GM18511 (cell line): Measurements from ENCODE around the gene PDE9A.

Experiments used
- ATAC-seq: cut with Tn5 transposase; IDR thresholded peaks from one replicate; pipeline ENCODE4 v1.9.1; 2021; ENCODE audit warnings: mild to moderate bottlenecking, moderate library complexity; ENCODE audit not compliant: unreplicated experiment

Gene PDE9A

DNA sequence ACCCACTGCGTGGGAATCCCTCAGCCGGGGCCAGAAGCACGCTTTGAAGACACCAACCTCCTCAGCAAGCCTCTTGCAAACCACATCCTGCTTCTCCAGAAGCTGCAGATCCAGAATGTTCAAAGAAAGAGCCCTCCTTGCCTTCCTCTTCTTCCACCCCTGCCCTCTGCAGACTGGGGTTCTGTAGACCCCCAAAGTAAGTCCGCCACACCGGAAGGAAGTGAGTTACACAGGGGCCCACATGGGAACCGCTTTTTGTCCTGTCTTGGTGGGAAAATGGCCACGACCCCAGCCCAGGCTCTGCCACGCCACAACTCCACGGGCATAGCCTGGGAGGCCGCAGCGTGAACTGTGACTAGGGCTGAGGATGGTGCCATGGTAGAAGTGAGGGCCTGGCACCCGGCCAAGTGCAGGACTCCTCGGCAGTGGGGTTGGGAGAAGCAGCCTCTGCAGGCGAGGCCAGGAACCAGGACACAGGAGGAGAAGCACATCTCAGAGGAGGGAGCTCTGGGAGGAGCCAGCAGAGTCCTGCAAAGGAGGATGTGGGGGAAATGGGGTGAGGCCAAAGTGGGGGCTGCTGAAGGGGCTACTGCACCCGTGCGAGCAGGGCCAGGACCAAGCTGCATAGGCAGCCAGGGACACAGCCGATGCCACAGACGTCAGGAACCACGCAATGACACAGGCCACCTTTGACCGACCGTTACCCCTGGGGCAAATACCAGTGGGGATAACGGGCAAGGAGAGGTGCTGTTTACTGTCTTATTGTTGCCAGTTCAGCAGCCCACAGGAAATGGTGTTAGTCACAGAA lies 30.9 kb downstream of the PDE9A start:
- no peak for ATAC-seq

DNA sequence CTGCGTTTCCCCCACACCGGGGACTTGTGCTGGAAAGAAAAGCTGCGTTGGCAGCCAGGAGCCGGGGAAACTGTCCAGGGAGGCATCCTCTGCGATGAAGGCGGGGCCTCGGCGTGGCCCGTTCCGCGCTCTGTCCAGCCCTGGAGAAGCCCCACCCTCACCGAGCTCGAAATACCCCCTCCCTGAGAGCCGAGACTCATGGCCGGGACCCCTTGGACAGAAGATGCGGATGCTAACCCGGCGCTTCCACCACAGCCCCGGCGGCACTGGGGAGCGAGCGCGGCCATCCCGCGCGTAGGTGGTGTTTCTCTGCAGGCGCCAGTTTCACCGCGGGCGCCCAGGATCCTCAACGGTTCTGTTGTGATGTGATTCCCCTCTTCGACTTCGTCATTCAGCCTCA lies 31.6 kb downstream of the PDE9A start:
- no peak for ATAC-seq

DNA sequence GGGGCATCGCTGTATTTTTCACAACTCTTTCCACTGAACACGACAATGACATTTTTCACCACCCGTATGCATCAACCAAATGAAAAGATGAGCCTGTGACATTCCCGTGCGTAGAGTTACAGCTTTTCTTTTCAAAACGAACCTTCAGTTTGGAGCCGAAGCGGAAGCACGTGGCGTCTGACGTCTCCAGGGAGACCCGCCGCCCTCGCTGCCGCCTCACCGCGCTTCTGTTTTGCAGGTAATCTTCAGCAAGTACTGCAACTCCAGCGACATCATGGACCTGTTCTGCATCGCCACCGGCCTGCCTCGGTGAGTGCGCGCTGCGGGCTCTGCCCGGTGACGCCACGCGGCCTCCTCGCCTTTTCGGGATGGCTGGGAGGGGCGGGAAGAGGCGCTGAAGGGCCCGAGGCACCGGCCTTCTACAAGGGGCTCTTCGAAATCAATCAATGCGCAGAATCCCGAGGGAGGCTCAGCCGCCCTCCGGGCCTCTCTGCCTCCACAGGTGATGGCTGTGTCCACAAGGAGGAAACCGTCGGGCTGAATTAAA lies 32.6 kb downstream of the PDE9A start:
- no peak for ATAC-seq

DNA sequence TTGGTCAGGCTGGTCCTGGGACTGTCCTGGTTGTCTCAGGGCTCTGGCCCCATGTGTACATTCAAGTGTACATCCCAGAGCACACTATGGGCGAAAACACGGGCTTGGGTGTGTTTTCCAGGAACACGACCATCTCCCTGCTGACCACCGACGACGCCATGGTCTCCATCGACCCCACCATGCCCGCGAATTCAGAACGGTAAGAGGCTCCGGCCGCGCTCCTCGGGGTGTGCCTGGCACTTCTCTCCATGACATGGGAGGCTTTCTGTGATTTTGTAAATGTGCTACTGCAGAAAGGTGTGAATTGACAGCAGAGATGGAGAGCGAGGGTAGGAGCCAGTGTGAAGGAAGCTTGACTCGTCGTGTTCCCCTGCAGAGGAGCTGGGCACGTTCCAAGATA lies 34.4 kb downstream of the PDE9A start:
- ATAC-seq = no peak

DNA sequence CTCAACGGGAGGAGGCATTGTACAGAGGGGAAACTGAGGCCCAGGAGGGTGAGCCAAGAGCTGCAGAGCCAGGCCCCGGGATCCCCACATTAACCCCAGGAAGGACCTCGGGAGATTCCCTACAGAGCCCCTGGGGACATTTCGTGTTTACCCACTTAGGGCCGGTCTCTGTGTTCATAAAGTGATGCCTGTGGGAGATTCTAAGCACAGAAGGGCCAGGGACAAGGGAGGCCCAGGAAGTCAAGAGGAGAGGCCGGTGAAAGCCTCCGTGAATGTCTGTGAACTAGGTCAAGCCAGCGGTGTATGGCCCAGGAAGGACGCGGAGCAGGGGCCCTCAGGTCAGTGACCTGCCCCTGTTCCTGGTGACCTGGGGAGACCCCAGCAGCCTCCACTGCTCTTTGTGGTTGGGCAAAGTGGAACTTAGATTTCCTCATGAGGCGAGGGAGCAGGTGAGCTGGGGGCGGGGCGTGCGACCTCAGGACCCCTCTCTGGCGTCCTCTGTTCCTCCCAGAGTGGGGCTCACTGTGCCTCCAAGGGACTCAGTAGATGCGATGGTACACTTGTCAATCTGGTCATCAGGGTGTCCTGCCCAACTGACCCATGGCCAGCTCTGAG lies 34.9 kb downstream of the PDE9A start:
- ATAC-seq = no peak

DNA sequence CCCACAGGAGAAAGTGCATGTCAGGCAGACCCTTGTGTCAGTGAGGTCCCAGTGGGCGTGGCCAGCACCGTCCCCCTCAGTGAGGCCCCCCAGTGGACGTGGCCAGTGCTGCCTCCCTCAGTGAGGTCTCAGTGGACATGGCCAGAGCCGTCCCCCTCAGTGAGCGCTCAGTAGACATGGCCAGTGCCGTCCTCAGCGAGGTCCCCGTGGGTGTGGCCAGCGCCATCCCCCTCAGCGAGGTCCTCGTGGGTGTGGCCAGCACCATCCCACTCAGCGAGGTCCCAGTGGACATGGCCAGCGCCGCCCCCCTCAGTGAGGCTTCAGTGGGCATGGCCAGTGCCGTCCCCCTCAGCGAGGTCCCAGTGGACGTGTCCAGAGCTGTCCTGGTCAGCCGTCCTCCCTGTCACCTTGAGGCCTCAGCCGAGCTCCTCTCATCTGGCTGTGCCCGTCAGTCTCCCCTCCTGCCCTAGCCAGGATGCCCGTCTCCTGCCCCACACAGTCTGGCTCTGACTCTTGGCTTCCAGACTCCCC lies 35.5 kb downstream of the PDE9A start:
- ATAC-seq = no peak

DNA sequence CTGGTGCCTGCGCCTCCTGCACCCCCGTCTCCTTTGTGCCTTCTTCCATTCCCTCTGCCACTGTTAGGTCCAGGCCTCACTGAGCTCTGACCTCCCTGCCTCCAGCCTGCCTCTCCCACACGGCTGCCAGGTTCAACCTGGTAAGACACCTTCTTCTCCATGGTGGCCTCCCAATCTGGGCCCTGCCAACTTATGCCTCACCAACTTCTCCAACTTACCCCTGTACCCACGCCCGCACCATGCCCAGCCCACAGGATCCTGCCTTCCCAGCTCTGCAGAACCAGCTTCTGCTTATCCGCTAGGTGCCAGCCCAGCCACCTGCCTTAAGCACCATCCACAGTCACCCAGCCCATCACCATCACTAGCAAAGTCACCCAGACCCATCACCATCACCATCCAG lies 37.2 kb downstream of the PDE9A start:
- ATAC-seq = no peak

DNA sequence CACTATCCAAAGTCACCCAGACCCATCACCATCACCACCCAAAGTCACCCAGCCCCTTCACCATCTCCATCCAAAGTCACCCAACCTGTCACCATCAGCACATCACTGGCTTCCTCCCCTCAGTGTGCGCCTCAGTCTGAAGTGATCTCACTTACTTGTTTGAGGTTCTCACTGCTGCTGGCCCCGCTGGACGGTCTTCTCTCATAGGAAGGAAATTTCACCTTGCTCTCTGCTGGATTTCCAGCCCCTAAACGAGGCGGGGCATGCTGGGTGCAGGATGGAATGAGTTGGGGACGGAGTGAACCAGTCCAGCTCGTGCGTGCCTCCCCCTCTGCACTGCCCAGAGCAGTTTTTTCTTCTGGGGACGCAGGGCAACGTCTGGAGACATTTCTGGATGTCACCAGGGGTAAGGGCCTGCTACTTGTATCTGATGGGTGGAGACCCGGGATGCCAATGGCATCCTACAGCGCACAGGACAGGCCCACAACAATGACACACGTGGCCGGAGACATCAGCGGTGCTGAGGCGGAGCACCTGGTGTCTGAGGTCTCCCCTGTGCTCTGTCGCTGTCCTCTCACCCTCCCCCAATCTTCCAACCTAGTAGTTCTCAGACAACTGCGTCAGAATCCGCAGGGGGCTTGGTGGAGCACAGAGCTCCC lies 38.6 kb downstream of the PDE9A start:
- ATAC-seq = no peak

DNA sequence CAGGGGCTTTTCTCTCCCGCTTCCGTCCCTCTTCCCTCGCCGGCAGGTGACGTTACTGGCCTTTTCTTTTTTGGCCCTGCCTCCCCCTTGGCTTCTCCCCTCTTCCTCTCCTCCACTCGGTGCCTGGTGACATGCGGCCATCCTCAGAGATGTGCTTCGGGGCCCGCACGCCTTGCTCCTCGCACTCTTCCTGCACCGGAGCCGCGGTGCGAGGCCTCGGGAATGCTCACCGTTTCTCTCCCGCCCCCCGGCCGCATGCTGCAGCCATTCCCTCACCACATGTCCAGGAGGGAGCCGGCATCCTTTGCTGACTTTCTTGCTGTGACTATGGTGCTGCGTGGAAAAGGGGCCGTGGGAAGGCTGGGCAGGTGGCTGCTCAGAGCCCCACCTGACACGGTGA lies 39.3 kb downstream of the PDE9A start:
- no peak for ATAC-seq

DNA sequence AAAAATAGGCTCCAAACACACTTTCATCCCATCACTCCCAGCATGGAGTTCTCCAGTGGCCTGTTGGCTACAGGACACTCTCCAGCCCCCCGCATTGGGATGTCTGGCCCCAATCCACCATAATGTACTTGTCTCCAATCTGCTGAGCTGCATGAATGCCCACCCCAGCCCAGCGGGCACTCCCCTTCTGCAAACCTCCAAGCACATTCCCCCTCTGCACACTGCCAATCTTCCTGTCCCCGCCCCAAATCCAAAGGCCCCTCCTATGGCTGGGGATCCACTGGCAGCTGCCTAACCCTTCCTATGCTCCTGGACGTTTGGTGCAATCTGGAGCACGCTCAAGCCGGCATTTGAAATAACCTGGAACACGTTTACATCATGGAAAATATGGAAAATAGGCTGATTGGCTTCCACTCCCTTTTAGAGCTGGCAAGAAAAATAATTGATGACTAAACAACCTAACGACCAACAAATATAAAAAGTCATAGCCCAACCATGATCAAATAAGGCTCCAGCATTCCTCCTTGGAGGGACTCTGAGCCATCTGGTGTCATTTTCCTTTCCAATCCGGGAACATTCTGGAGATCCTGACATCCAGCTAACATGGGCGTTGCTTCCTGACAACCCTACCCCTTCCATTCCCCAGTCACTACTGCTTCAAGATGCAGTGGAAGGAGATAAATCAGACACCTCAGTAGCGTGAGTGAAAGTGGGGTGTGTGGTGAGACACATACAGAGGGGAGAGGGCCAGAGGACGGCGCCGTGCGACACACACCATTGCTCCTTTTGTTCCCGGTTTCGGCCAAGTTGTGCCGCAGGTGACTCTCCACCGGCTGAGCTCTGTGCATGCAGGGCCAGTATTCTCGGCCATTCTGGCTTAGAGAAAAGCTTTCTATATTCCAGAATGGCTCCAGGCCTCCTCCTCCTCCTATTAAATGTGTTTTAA lies 41.6 kb downstream of the PDE9A start:
- ATAC-seq = no peak

DNA sequence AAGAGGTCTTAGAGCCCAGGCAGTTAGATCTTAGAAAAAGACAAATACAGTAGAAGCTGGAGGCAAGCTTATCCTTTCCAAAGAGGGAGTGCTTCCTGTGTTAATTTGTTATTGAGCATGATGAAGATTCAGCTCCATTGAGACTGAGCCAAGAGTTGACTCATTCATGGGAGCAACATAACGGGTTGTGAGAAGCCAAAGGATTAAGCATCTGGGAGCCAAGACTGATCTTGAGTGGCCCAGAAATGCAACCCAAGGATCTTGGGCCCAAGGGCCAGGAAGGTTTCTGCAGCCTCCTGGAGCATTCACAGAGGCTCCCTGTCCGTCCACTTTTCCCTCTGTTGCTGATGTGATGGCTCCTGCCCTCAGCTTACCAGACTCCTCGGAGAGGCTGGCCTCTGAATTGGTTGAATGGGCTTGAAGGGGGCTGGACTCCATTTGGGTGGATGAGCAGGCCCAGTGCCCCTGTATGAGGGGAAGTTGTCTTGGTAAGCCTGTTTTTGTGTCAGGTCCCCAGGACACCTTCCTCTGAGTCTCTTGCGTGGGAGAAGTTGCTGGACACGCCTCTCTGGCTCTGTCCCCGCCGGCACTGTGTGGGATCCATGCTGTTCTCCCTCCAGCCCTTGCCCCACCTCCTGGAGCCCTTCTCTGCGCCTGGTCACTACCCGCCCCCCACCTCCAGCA lies 42.4 kb downstream of the PDE9A start:
- ATAC-seq = no peak

DNA sequence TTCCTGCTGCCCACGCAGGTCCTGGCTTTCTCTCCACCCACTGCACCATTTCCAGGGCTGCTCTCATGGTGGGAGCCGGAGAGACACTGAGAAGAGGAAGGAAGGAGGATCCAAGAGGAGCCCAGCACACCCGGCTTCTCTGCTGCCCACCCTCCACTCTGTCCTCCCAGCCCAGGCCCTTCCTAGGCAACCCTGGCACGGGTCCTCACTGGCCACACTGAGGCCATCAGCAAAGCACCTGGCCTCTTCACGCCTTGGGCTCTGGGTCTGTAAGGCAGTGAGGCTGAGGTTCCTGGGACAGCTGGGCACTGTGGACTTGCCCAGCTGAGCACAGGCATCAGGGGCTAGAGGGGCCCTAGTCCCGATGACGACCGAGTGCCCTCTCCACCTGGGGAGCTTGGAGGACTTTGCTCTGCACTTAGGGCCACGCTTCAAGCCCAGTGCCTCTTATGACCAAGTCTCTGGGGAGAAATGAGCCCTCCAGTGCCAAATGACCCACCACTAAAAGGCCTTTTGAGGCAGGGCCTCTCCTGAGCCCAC lies 43.1 kb downstream of the PDE9A start:
- ATAC-seq = no peak

DNA sequence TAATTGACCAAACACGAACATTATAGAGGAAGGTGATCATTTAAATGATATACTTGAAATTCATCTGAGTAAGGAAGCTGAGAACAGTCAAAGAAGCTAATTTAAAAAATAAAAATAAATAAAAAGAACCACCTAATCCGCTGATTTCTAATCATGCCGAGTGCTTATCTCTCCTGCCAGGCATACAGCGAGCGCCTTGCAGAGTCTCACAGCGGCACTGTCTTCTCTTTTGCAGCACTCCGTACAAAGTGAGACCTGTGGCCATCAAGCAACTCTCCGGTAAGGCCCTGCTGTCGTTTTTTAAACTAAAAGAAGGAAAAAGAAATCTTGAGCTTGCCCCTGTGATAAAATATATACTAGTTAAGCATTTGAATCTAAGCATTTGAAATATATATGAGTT lies 45.3 kb downstream of the PDE9A start:
- no peak for ATAC-seq

DNA sequence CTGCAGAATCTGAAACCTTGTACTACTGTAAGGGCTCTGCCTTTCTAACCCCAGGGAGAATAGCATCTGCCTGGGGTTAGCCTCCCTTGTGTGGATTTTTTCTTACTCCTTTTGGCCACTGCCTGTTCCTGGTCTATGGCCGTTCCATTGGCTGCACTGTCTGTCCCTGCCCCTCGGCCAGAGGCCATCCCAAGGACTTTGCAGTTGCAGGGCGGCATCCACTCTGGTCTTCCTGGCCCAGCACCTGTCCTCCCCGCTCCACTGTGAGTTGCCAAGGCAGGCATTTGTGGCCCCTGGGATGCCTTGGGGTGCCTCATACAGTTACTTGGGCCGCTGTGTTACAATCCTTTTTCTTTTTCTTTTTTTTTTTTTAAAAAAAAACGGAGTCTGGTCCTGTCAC lies 45.8 kb downstream of the PDE9A start:
- ATAC-seq = no peak

DNA sequence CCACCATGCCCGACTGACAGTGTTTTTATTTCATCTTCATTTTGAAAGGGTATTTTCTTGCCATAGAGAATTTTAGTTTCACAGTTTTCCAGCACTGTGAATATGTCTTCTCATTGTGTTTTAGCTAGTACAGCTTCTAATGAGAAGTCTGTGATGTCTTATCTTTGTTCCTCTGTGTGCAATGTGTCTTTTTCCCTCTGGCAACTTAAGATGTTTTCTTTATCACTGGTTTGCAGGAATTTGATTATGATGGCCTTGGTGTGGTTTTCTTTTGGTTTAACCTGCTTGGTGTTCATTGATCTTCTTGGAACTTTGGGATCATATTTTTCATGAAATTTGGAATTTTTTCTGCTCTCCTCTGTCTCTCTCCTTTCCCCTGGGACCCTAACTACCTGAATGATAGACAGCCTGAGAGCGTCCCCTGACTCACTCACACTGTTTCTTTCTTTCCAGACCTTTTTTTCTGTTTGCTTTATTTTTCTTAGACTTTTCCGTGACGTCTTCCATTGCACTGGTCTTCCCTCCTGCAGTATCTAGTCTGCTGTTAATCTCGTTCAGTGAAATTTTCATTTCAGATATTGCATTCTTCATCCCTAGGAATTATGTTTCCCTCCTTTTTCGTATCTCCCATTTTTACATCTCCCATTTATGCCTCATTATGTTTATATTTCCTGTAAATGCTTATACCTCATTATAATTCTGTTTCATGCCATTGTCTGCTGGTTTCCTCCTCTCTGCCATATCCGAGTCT lies 48.5 kb downstream of the PDE9A start:
- ATAC-seq = no peak

DNA sequence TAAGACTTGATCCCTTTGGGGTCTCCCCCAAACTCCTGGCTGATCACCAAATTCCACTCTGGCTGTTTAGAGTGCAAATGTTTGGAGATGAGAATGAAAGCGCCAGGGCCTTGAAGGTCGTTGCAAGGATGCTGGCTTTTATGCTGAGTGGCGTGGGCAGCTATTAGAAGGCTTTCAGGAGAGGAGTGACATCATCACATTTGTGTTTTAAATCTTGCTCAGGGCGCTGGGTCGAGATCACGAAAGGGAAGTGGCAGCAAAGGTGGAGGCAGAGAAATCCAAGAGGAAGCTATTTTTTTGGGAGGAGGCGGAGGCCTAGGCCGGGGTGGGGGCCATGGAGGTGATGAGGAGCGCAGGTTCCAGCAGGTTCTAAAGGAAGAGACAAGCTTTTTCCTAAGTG lies 49.3 kb downstream of the PDE9A start:
- no peak for ATAC-seq

DNA sequence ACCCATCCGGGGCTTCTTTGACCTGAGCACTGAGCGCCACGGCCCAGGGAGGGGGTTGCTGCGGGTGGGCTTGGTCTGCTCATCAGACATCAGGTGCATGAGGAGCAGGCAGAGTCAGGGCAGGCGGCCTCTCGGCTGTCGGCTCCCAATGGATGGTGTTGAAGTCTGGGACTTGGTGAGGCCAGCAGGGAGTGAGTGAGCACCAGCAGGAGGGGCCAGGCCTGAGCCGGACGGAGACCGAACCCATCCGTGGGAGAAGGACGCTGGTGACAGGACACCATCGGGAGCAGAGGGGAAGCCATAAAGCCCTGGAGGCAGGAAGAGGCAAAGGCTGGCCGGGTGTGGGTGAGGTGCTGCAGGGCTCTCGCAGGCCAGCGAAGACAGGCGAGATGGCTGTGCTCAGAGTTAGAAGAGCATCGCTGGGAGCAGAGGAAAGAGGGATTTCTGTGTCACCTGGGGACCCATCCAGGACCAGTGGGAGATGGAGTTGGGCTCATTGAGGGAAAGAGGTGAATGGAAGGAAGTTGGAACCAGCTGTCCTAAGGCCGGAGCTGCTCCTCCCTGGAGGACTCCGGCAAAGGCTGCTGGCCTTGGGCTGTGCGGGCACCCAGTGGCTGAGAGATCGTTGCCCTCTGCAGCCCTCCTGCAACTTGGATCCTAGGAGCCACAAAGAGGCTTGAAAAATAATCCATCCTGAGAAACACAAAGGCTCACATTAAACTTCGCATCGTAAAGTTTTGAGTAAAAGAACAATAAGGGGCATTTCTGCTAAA lies 49.9 kb downstream of the PDE9A start:
- no peak for ATAC-seq

DNA sequence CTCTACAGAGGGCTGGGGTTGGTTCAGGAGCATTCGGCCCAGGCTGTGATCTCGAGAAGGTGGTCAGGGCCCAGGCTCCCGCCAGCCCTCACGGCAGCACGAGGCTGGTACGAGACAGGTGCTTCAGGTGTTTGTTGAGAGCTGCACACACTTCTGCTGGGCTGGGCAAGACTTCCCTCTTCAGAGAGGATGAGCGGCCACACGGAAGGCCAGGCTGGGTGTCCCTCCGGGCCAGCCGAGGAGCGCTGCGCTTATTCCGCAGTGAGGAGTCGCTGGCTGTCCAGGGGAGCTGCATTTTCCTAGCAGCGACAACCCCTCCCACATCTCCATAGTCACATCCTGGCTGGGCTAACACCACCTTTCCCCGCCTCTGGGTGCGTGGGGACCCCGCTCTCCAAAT lies 50.5 kb downstream of the PDE9A start:
- no peak for ATAC-seq
